ENCODE data around the gene PARD6G. TPM values are rescaled to one million over a fixed set of nuclear protein-coding genes. Genes with fewer than 3 reads are reported as not detected.

Gene PARD6G
- total RNA-seq, 1 experiment from 2014 or later: 13.0 TPM

DNA sequence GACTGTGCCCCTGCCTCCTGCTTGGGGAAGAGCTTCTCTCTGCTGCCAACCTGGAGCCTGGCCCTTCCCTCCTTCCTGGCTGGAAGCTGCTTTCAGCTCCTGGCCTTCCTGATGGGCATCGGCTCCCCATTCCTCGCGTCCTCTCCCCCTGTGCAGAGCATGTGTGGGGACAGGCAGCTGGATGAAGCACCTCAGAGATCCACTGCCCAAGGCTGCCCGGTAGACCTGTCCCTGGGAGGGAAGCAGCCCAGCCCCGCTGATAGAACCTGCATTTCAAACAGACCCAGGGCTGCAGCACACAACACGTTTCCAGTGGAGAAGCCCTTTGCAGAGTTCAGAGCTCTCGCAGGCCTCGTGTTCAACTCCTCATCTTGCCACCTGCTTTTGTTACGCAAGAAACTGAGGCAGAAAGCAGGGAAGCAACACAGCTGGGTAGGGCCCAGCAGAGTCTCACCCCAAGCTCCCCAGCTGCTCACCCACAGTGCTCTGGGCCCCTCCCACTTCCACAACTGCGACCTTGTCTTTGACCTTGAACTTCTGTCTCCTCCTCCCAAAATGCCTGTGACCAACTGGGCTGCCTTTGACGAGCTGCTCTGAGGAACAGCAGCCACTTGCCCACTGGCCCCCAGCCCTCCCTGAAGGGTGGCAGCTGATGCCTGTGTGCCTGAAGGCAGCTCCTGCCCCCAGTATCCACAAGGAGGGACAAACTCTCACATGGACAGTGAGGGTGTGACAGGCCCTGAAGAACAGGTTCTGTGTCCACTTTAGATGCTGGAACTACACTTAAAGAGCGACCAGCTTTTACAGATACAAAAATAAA, 65.5 kb downstream of the PARD6G start:
- no peak overlapping the region for H3K4me3 Mint-ChIP-seq
- TF ChIP-seq, protein P1, sequence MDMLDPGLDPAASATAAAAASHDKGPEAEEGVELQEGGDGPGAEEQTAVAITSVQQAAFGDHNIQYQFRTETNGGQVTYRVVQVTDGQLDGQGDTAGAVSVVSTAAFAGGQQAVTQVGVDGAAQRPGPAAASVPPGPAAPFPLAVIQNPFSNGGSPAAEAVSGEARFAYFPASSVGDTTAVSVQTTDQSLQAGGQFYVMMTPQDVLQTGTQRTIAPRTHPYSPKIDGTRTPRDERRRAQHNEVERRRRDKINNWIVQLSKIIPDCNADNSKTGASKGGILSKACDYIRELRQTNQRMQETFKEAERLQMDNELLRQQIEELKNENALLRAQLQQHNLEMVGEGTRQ (CRISPR knock-in tag; IDR thresholded peaks at IDR 0.05): no peak
- no peak for TF ChIP-seq HMGXB4 (CRISPR knock-in tag; IDR thresholded peaks at IDR 0.05)
- no peak for TF ChIP-seq ZNF416 (CRISPR knock-in tag; IDR thresholded peaks at IDR 0.05)
- no peak for TF ChIP-seq NR2C2 (CRISPR knock-in tag; IDR thresholded peaks at IDR 0.05)
- peak; percentile 54; the same call in 1 of the 2 replicates for TF ChIP-seq ESRRA (CRISPR knock-in tag; IDR thresholded peaks at IDR 0.05; ENCODE audit: borderline replicate concordance)
- no peak for DNase-seq (ENCODE audit: low spot score)
- peaks cover 7% of the 10 kb centered on the region for H3K4me1 Mint-ChIP-seq
- 0 out of 2 replicates have a peak, but pooled peaks cover 3% of the 10 kb centered on the region for H3K36me3 Mint-ChIP-seq
- no peaks in the 10 kb centered on the region for H3K27me3 Mint-ChIP-seq (ENCODE audit: low read depth)
- ChIA-PET POLR2A (no interaction called here), CTCF (interaction anchor here (0.9 to 2.2 kb wide), 6 partner anchors 11 to 65 kb away, joined by 3 to 14 read pairs (median 6); partner anchors contain the start of gene PARD6G)
- ATAC-seq: no peak; the same call in 1 of the 2 replicates
- peak overlapping the region; percentile 75 for H3K27ac Mint-ChIP-seq
- peaks cover 12% of the 10 kb centered on the region for H3K9me3 Mint-ChIP-seq

GRCh38 chr18:80180778-80181564, 66.3 kb downstream of the PARD6G start:
- no peak overlapping the region for H3K27ac Mint-ChIP-seq
- no peak overlapping the region for H3K4me3 Mint-ChIP-seq
- H3K9me3 Mint-ChIP-seq: peaks cover 6% of the 10 kb centered on the region
- POLR2A ChIA-PET: no interaction called here
- CTCF ChIA-PET: interaction anchor here (0.7 to 3.0 kb wide), 8 partner anchors 10 to 66 kb away, joined by 3 to 14 read pairs (median 6); partner anchors contain the start of gene PARD6G
- DNase-seq (ENCODE audit: low spot score): no peak
- H3K36me3 Mint-ChIP-seq: no peaks in the 10 kb centered on the region
- ATAC-seq: no peak
- no peak for TF ChIP-seq ZNF671 (CRISPR knock-in tag; IDR thresholded peaks at IDR 0.05)
- no peak for TF ChIP-seq NR3C1 (CRISPR knock-in tag; conservative IDR thresholded peaks at IDR 0.05; ENCODE audit: low read depth)
- TF ChIP-seq AR (CRISPR knock-in tag; IDR thresholded peaks at IDR 0.05): no peak
- no peak for TF ChIP-seq ZNF425 (CRISPR knock-in tag; conservative IDR thresholded peaks at IDR 0.05)
- TF ChIP-seq SMAD3 (CRISPR knock-in tag; IDR thresholded peaks at IDR 0.05; ENCODE audit: borderline replicate concordance): no peak
- TF ChIP-seq TCF7 (CRISPR knock-in tag; IDR thresholded peaks at IDR 0.05; ENCODE audit: low read depth): no peak
- no peak for TF ChIP-seq GABPB1 (CRISPR knock-in tag; IDR thresholded peaks at IDR 0.05)
- TF ChIP-seq ESRRA (CRISPR knock-in tag; IDR thresholded peaks at IDR 0.05; ENCODE audit: borderline replicate concordance): no peak
- TF ChIP-seq E2F4 (CRISPR knock-in tag; IDR thresholded peaks at IDR 0.05; ENCODE audit: borderline replicate concordance, low read depth): no peak
- no peak for TF ChIP-seq OVOL2 (CRISPR knock-in tag; IDR thresholded peaks at IDR 0.05; ENCODE audit: borderline replicate concordance)
- no peak for TF ChIP-seq SOX15 (CRISPR knock-in tag; IDR thresholded peaks at IDR 0.05)
- peaks cover 7% of the 10 kb centered on the region for H3K4me1 Mint-ChIP-seq
- H3K27me3 Mint-ChIP-seq (ENCODE audit: low read depth): no peaks in the 10 kb centered on the region
